H9 (cell line): ENCODE data around the gene LDLRAP1. TPM values are rescaled to one million over a fixed set of nuclear protein-coding genes. Genes with fewer than 3 reads are reported as not detected.

ENCODE experiments used
- DNase-seq: peaks from one replicate; pipeline ENCODE4 v3.0.0-alpha.2; 2017
- H2AFZ ChIP-seq: one replicate; pipeline ENCODE4 v1.6.1; 2013; ENCODE audit warnings: mild to moderate bottlenecking, low read length, control low read depth, moderate library complexity
- H2AK5ac ChIP-seq: 2 replicates; pipeline ENCODE4 v1.6.1; 2013; ENCODE audit warnings: low read length, control low read depth, mixed read lengths; ENCODE audit not compliant: insufficient read length
- H2BK120ac ChIP-seq: one replicate; pipeline ENCODE4 v1.6.1; 2013; ENCODE audit warnings: low read depth, mild to moderate bottlenecking, low read length, control low read depth, inconsistent platforms; ENCODE audit not compliant: poor library complexity, severe bottlenecking
- H2BK12ac ChIP-seq: 2 replicates; pipeline ENCODE4 v1.6.1; 2013; ENCODE audit warnings: low read length, control low read depth, mixed read lengths, low read depth; ENCODE audit not compliant: insufficient read length
- H2BK15ac ChIP-seq: 2 replicates; pipeline ENCODE4 v1.6.1; 2013; ENCODE audit warnings: low read depth, low read length, control low read depth
- H2BK20ac ChIP-seq: one replicate; pipeline ENCODE4 v1.6.1; 2013; ENCODE audit warnings: low read depth, mild to moderate bottlenecking, low read length, control low read depth, inconsistent platforms; ENCODE audit not compliant: poor library complexity, severe bottlenecking
- H2BK5ac ChIP-seq: 2 replicates; pipeline ENCODE4 v1.6.1; 2013; ENCODE audit warnings: low read length, control low read depth, mixed read lengths; ENCODE audit not compliant: insufficient read length
- H3K14ac ChIP-seq: 2 replicates; pipeline ENCODE4 v1.6.1; 2013; ENCODE audit warnings: low read length, control low read depth; ENCODE audit not compliant: insufficient read depth
- H3K18ac ChIP-seq: 2 replicates; pipeline ENCODE4 v1.6.1; 2013; ENCODE audit warnings: low read depth, mild to moderate bottlenecking, mixed read lengths, low read length, control low read depth; ENCODE audit not compliant: insufficient read length
- H3K23ac ChIP-seq: 2 replicates; pipeline ENCODE4 v1.6.1; 2013; ENCODE audit warnings: low read length, control low read depth, mixed read lengths, low read depth; ENCODE audit not compliant: insufficient read length
- H3K23me2 ChIP-seq: 2 replicates; pipeline ENCODE4 v1.6.1; 2013; ENCODE audit warnings: low read depth, mild to moderate bottlenecking, mixed read lengths, low read length, control low read depth; ENCODE audit not compliant: insufficient read length, poor library complexity, severe bottlenecking
- H3K27ac ChIP-seq: 2 replicates; pipeline ENCODE4 v1.5.1; 2013; ENCODE audit warnings: low read length, control low read depth, mixed read lengths, low read depth; ENCODE audit not compliant: insufficient read length
- H3K27me3 ChIP-seq: 2 replicates; pipeline ENCODE4 v1.6.1; 2013; ENCODE audit warnings: low read length, control low read depth, inconsistent platforms; ENCODE audit not compliant: insufficient read depth
- H3K4ac ChIP-seq: 2 replicates; pipeline ENCODE4 v1.6.1; 2013; ENCODE audit warnings: low read depth, mild to moderate bottlenecking, control low read depth, inconsistent platforms, low read length, moderate library complexity
- H3K4me1 ChIP-seq: 2 replicates; pipeline ENCODE4 v1.6.1; 2013; ENCODE audit warnings: low read length, control low read depth, inconsistent platforms; ENCODE audit not compliant: insufficient read depth
- H3K4me2 ChIP-seq: 2 replicates; pipeline ENCODE4 v1.6.1; 2013; ENCODE audit warnings: low read length, control low read depth, mixed read lengths; ENCODE audit not compliant: insufficient read length, insufficient read depth
- H3K56ac ChIP-seq: 2 replicates; pipeline ENCODE4 v1.6.1; 2013; ENCODE audit warnings: low read depth, mild to moderate bottlenecking, mixed read lengths, low read length, control low read depth; ENCODE audit not compliant: insufficient read length
- H3K79me1 ChIP-seq: 2 replicates; pipeline ENCODE4 v1.6.1; 2013; ENCODE audit warnings: low read depth, mild to moderate bottlenecking, moderate library complexity, low read length, control low read depth, inconsistent platforms; ENCODE audit not compliant: insufficient read depth, poor library complexity, severe bottlenecking
- H3K79me2 ChIP-seq: 2 replicates; pipeline ENCODE4 v1.6.1; 2013; ENCODE audit warnings: low read length, control low read depth, inconsistent platforms; ENCODE audit not compliant: insufficient read depth
- H3K9ac ChIP-seq: 2 replicates; pipeline ENCODE4 v1.6.1; 2013; ENCODE audit warnings: low read length, control low read depth, mixed read lengths; ENCODE audit not compliant: insufficient read length; ENCODE audit errors: extremely low read depth
- H3K9me3 ChIP-seq: one replicate; pipeline ENCODE4 v1.6.1; 2013; ENCODE audit warnings: low read depth, low read length, inconsistent platforms; ENCODE audit not compliant: control insufficient read depth
- H3T11ph ChIP-seq: one replicate; pipeline ENCODE4 v1.6.1; 2013; ENCODE audit warnings: mild to moderate bottlenecking, low read length, control low read depth, inconsistent platforms
- H4K20me1 ChIP-seq: one replicate; pipeline ENCODE4 v1.6.1; 2013; ENCODE audit not compliant: control insufficient read depth, insufficient read length, insufficient read depth
- H4K5ac ChIP-seq: 2 replicates; pipeline ENCODE4 v1.6.1; 2013; ENCODE audit warnings: low read depth, mild to moderate bottlenecking, mixed read lengths, low read length, control low read depth; ENCODE audit not compliant: insufficient read length
- H4K8ac ChIP-seq: replicated peaks from 2 replicates; pipeline ENCODE4 v1.6.1; 2013; ENCODE audit warnings: low read length, control low read depth, mixed read lengths, low read depth; ENCODE audit not compliant: insufficient read length
- H4K91ac ChIP-seq: 2 replicates; pipeline ENCODE4 v1.6.1; 2013; ENCODE audit warnings: low read depth, mild to moderate bottlenecking, moderate library complexity, mixed read lengths, low read length, control low read depth; ENCODE audit not compliant: insufficient read length
- H3K27ac Mint-ChIP-seq, 3 experiments: 2 replicates in 2 of 3; 3 replicates in 1 of 3; pipeline ENCODE4 v1.8.0; 2020 to 2021; ENCODE audit warnings: mixed read lengths in 3 of 3, mild to moderate bottlenecking in 1 of 3, moderate library complexity in 1 of 3
- H3K27me3 Mint-ChIP-seq: 2 replicates; pipeline ENCODE4 v1.8.0; 2021; ENCODE audit warnings: low read depth, mild to moderate bottlenecking, moderate library complexity, mixed read lengths
- H3K36me3 Mint-ChIP-seq, 3 experiments: 2 replicates in 2 of 3; 3 replicates in 1 of 3; pipeline ENCODE4 v1.8.0; 2020 to 2021; ENCODE audit warnings: low read depth in 3 of 3, mixed read lengths in 3 of 3; ENCODE audit not compliant: insufficient read depth in 1 of 3
- H3K4me1 Mint-ChIP-seq, 2 experiments: 2 replicates each; pipeline ENCODE4 v1.8.0; 2020; ENCODE audit warnings: mixed read lengths in 2 of 2
- H3K4me3 Mint-ChIP-seq, 2 experiments: 2 replicates in 1 of 2; 3 replicates in 1 of 2; pipeline ENCODE4 v1.8.0; 2020 to 2021; ENCODE audit warnings: mild to moderate bottlenecking in 2 of 2, mixed read lengths in 2 of 2, moderate library complexity in 1 of 2
- H3K9me3 Mint-ChIP-seq, 2 experiments: 2 replicates in 1 of 2; 3 replicates in 1 of 2; pipeline ENCODE4 v1.8.0; 2020; ENCODE audit warnings: mild to moderate bottlenecking in 2 of 2, mixed read lengths in 2 of 2, moderate library complexity in 1 of 2
- WGBS: extraction: QIAGEN DNeasy Blood & Tissue Kit; methylation state at CpG from one replicate; pipeline ENCODE4 v1.1.7; 2013; ENCODE audit warnings: missing lambda C conversion rate, low lambda C conversion rate, mixed read lengths; ENCODE audit not compliant: insufficient read length; ENCODE audit errors: extremely low coverage; 5-methylcytosine and 5-hydroxymethylcytosine counted together
- total RNA-seq: library from RNA; stranded (reverse); gene quantifications from 2 replicates; pipeline ENCODE4 v1.2.1, GENCODE V29; 2021
- TF ChIP-seq, protein P1 (sequence below): fragments of 200-600 bp; sonication (generic); conservative IDR thresholded peaks from 3 replicates; pipeline ENCODE4 v1.8.0; 2021; ENCODE audit warnings: antibody characterized with exemption, mild to moderate bottlenecking

LDLRAP1 gene
- total RNA-seq, 1 experiment from 2014 or later: 15.7 TPM

- H2BK20ac ChIP-seq: no peak overlapping the region
- no peaks in the 10 kb centered on the region for H3K79me2 ChIP-seq
- peak; percentile 91 for DNase-seq
- no peaks in the 10 kb centered on the region for H3K27me3 ChIP-seq
- no peaks in the 10 kb centered on the region for H3K9me3 ChIP-seq
- no peaks in the 10 kb centered on the region for H4K20me1 ChIP-seq
- no peak overlapping the region for H3K27ac ChIP-seq
- no peak overlapping the region for H3T11ph ChIP-seq
- peaks cover 42 to 47% of the 10 kb centered on the region in 2 experiments for H3K4me1 Mint-ChIP-seq
- H3K36me3 Mint-ChIP-seq: peaks cover 0 to 4% (median under 1%) of the 10 kb centered on the region in 3 experiments; a peak in 1 of 7 replicates
- no peak overlapping the region for H2BK12ac ChIP-seq
- no peak overlapping the region for H2BK15ac ChIP-seq
- no peak overlapping the region for H3K4me2 ChIP-seq
- no peak overlapping the region for H4K5ac ChIP-seq
- no peak overlapping the region for H2BK120ac ChIP-seq
- no peak overlapping the region for H4K91ac ChIP-seq
- no peak overlapping the region for H2BK5ac ChIP-seq
- WGBS: no CpG with 5 or more reads among the region's 12 CpGs
- peaks cover 0 to 3% of the 10 kb centered on the region in 2 experiments; a peak in 1 of 5 replicates for H3K9me3 Mint-ChIP-seq
- no peak overlapping the region for H3K4ac ChIP-seq
- no peak overlapping the region for H3K4me3 Mint-ChIP-seq
- peaks cover 3% of the 10 kb centered on the region; the same call in 1 of the 2 replicates for H3K4me1 ChIP-seq
- no peak overlapping the region for H3K18ac ChIP-seq
- no peak overlapping the region for H3K23ac ChIP-seq
- no peak overlapping the region for H2AFZ ChIP-seq
- TF ChIP-seq, protein P1, sequence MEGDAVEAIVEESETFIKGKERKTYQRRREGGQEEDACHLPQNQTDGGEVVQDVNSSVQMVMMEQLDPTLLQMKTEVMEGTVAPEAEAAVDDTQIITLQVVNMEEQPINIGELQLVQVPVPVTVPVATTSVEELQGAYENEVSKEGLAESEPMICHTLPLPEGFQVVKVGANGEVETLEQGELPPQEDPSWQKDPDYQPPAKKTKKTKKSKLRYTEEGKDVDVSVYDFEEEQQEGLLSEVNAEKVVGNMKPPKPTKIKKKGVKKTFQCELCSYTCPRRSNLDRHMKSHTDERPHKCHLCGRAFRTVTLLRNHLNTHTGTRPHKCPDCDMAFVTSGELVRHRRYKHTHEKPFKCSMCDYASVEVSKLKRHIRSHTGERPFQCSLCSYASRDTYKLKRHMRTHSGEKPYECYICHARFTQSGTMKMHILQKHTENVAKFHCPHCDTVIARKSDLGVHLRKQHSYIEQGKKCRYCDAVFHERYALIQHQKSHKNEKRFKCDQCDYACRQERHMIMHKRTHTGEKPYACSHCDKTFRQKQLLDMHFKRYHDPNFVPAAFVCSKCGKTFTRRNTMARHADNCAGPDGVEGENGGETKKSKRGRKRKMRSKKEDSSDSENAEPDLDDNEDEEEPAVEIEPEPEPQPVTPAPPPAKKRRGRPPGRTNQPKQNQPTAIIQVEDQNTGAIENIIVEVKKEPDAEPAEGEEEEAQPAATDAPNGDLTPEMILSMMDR: peak; percentile 82
- H3K27ac Mint-ChIP-seq: no peak overlapping the region
- H3K23me2 ChIP-seq: no peaks in the 10 kb centered on the region
- no peak overlapping the region for H4K8ac ChIP-seq
- no peak overlapping the region for H3K56ac ChIP-seq
- no peaks in the 10 kb centered on the region for H3K79me1 ChIP-seq
- H3K14ac ChIP-seq: no peak overlapping the region
- no peak overlapping the region for H2AK5ac ChIP-seq
- no peak overlapping the region for H3K9ac ChIP-seq
- H3K27me3 Mint-ChIP-seq: no peaks in the 10 kb centered on the region; the same call in 1 of the 2 replicates
These were observed 39.6 kb upstream of the LDLRAP1 start for GRCh38 chr1:25503551-25504426.
